NOMO-1 (cell line): ENCODE results near the gene GLS.
"Not testable (repeated sequence)": the region's sequence is repeated elsewhere in the genome, so short reads cannot be mapped to it uniquely, and the experiment has no call there.

ENCODE experiments used
- DNase-seq, 2 experiments: peaks; one replicate each; lab custom pipeline; 2025; ENCODE audit not compliant: unreplicated experiment in 2 of 2; lab: John Stamatoyannopoulos, UW

Gene GLS

GRCh38 chr2:190855245-190855644 is 25.4 kb upstream of the GLS start:
- no peak for DNase-seq

- no peak for DNase-seq
Observed at GRCh38 chr2:190856985-190857384, 23.6 kb upstream of the GLS start.

- DNase-seq, result no peak
Observed at GRCh38 chr2:190858817-190859216, 21.8 kb upstream of the GLS start.

GRCh38 chr2:190859347-190860297 is 21.0 kb upstream of the GLS start:
- DNase-seq, result no peak

GRCh38 chr2:190860985-190861680 is 19.5 kb upstream of the GLS start:
- no peak for DNase-seq

- DNase-seq, result not testable (repeated sequence)
Observed at GRCh38 chr2:190862128-190862527, 18.5 kb upstream of the GLS start.

GRCh38 chr2:190862571-190862991 is 18.0 kb upstream of the GLS start:
- no peak for DNase-seq

GRCh38 chr2:190863946-190864345 is 16.7 kb upstream of the GLS start:
- DNase-seq, result no peak

- no peak for DNase-seq
Observed at GRCh38 chr2:190864375-190864774, 16.2 kb upstream of the GLS start.

GRCh38 chr2:190867212-190867611 is 13.4 kb upstream of the GLS start:
- DNase-seq, result no peak

- no peak for DNase-seq
Observed at GRCh38 chr2:190867832-190868231, 12.8 kb upstream of the GLS start.

- DNase-seq, result no peak
Observed at GRCh38 chr2:190869721-190870120, 10.9 kb upstream of the GLS start.

- not testable (repeated sequence) for DNase-seq
Observed at GRCh38 chr2:190873451-190873850, 7.2 kb upstream of the GLS start.

- DNase-seq, result no peak
Observed at GRCh38 chr2:190875891-190876290, 4.7 kb upstream of the GLS start.

- DNase-seq, result no peak
Observed at GRCh38 chr2:190876631-190877030, 4.0 kb upstream of the GLS start.

- DNase-seq, result peak; percentile 25 to 27
Observed at GRCh38 chr2:190877436-190877835, 3.2 kb upstream of the GLS start.

- no peak for DNase-seq
Observed at GRCh38 chr2:190879474-190880377, 895 bp upstream of the GLS start.

GRCh38 chr2:190881084-190881597 is 520 bp downstream of the GLS start:
- no peak for DNase-seq

GRCh38 chr2:190881598-190882410 is 1.2 kb downstream of the GLS start:
- DNase-seq, result peak; percentile 62 to 92

GRCh38 chr2:190882411-190882766 is 1.8 kb downstream of the GLS start:
- peak; percentile 22 to 85 for DNase-seq
